Mesodermal cell (in vitro differentiated cells): ENCODE results near the gene FGFRL1. TPM values are rescaled to one million over a fixed set of nuclear protein-coding genes. Genes with fewer than 3 reads are reported as not detected.

Source experiments
- H3K27ac ChIP-seq: 2 replicates; pipeline ENCODE4 v1.7.0; 2013; ENCODE audit warnings: mild to moderate bottlenecking, low read depth, low read length, moderate library complexity; ENCODE audit not compliant: severe bottlenecking
- H3K36me3 ChIP-seq: 2 replicates; pipeline ENCODE4 v1.7.1; 2013; ENCODE audit warnings: mild to moderate bottlenecking, low read length, moderate library complexity; ENCODE audit not compliant: control insufficient read depth, insufficient read depth
- H3K4me1 ChIP-seq: one replicate; pipeline ENCODE4 v1.7.1; 2013; ENCODE audit warnings: mild to moderate bottlenecking, low read length; ENCODE audit not compliant: insufficient read depth, control insufficient read depth, poor library complexity, severe bottlenecking
- H3K4me3 ChIP-seq: 2 replicates; pipeline ENCODE4 v1.7.0; 2013; ENCODE audit warnings: low read length, control low read depth, mild to moderate bottlenecking; ENCODE audit not compliant: insufficient read depth, poor library complexity, severe bottlenecking; ENCODE audit errors: extremely low read depth
- H3K9me3 ChIP-seq: 2 replicates; pipeline ENCODE4 v1.7.1; 2013; ENCODE audit warnings: mild to moderate bottlenecking, low read length, moderate library complexity; ENCODE audit not compliant: control insufficient read depth
- WGBS, 2 experiments: methylation state at CpG; one replicate each; pipeline ENCODE4 v1.1.5; 2013; ENCODE audit warnings: missing lambda C conversion rate in 2 of 2; ENCODE audit not compliant: insufficient coverage in 2 of 2; 5-methylcytosine and 5-hydroxymethylcytosine counted together
- polyA plus RNA-seq, 2 experiments: library from polyadenylated mRNA; stranded (reverse); fragments of 50-300 nt; gene quantifications; one replicate each; pipeline ENCODE4 v1.2.3, GENCODE V29; 2013

The FGFRL1 gene, protein sequence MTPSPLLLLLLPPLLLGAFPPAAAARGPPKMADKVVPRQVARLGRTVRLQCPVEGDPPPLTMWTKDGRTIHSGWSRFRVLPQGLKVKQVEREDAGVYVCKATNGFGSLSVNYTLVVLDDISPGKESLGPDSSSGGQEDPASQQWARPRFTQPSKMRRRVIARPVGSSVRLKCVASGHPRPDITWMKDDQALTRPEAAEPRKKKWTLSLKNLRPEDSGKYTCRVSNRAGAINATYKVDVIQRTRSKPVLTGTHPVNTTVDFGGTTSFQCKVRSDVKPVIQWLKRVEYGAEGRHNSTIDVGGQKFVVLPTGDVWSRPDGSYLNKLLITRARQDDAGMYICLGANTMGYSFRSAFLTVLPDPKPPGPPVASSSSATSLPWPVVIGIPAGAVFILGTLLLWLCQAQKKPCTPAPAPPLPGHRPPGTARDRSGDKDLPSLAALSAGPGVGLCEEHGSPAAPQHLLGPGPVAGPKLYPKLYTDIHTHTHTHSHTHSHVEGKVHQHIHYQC
- 33.4 TPM for polyA plus RNA-seq (2013, experiment 1 of 2)
- 29.9 TPM for polyA plus RNA-seq (2013, experiment 2 of 2)

DNA sequence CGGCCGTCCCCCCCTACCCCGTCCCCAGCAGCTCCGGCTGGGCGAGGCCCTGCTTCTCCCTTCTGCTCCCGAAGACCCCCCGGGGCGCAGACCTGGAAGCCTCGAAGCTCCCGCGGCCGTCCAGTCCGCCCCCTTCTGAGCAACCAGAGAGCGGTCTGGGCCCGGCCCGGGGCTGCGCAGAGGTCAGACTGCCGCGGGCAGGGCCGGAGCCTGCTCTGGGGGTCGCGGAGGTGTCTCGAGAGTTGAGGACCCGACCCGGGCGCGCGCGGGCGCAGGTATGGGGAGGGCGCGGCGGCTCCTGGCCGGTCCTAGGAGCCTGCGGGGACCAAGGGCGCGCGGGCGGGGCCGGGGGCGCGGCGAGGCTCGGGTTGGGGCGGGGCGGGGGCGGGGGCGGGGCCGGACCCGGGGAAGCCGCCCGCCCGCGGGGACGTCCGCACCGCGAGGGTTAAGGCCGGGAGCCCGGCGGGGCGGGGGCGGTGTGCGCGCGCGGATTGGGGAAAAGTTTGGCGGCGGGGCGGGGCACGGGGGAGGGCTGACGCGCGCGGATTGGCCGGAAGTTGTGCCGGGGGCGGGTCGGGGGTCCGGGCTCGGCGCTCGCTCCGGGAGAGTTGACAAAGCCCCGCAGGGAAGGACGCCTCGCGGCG lies at the start of gene FGFRL1:
TSS of gene FGFRL1 (plus strand) at position 605 of the 644 bp plus-strand sequence. CDS start 860 bp downstream, outside the sequence.
- Histone ChIP-seq H3K9me3 (no peaks in the 10 kb centered on the region), H3K36me3 (peaks cover 5% of the 10 kb centered on the region), H3K27ac (no peak within 1 kb of the TSS), H3K4me3 (peak within 1 kb of the TSS; percentile 47), H3K4me1 (no peaks in the 10 kb centered on the region)
- 1% methylated on average over 31 to 34 of the region's 89 CpGs for WGBS, 2 experiments

- no peaks in the 10 kb centered on the region for H3K4me1 ChIP-seq
- WGBS, 2 experiments, result 88 to 94% methylated on average over 35 to 51 of the region's 54 CpGs
- no peaks in the 10 kb centered on the region for H3K9me3 ChIP-seq
- peaks cover 18% of the 10 kb centered on the region for H3K36me3 ChIP-seq
- no peak overlapping the region for H3K4me3 ChIP-seq
- H3K27ac ChIP-seq, result no peak overlapping the region
Observed at GRCh38 chr4:962231-963208, 48.9 kb upstream of the FGFRL1 start.

DNA sequence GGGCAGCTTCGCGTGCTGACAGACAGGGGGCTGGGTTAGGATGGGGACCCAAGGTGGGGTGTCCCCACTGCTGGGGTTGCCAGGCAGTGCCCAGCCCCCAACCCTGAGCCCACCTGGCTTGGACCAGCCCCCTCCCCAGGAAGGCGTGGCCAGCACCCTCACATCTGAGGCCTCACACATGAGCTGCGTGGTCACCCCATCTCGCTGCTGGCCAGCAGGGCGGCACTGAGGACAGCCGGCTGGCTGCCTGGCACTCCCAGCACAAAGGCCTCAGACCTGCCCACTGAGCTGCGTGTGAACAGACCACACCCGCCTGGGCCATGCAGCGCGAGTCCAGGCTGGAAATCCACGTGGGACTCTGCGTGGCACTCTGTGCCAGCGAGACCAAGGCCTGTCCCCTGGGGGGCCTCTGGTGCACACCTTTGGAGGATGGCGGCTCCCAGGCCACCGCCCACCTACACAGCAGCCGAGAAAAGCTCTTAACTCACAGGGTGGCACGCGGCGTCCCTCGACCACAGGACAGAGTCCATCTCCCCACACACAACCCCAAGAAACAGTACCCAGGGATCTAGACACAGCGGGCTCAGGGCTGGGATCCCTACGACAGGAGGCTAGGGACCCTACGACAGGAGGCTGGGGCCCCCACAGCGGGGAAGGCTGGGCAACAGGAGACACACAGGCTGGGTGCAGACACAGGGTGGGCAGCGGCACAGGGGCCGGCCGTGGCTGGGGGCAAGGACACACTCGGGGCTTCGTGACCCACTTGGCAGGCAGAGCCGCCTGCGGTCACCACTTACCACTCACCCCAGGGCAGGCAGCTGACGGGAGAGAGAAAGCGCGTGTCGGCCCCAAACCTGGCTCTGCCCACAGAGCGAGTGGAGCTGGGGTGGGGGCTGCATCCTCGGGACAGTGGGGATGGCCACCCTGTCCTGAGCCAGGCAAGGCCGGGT lies 47.9 kb upstream of the FGFRL1 start:
- H3K36me3 ChIP-seq, result peaks cover 16% of the 10 kb centered on the region
- no peak overlapping the region for H3K4me3 ChIP-seq
- H3K4me1 ChIP-seq, result no peaks in the 10 kb centered on the region
- H3K27ac ChIP-seq, result no peak overlapping the region
- H3K9me3 ChIP-seq, result no peaks in the 10 kb centered on the region
- WGBS, 2 experiments, result 94% methylated on average over 33 to 36 of the region's 39 CpGs

- 95 to 97% methylated on average over 18 to 21 of the region's 23 CpGs for whole genome bisulfite sequencing, 2 experiments
- H3K9me3 ChIP-seq, result no peaks in the 10 kb centered on the region
Observed at GRCh38 chr4:964346-965025, 46.9 kb upstream of the FGFRL1 start.

GRCh38 chr4:965048-965765 lies 46.2 kb upstream of the FGFRL1 start:
- no peak overlapping the region for H3K4me3 ChIP-seq
- whole genome bisulfite sequencing, 2 experiments, result 91 to 95% methylated on average over 19 to 23 of the region's 26 CpGs
- peaks cover 15% of the 10 kb centered on the region for H3K36me3 ChIP-seq
- H3K27ac ChIP-seq, result no peak overlapping the region
- no peaks in the 10 kb centered on the region for H3K4me1 ChIP-seq
- no peaks in the 10 kb centered on the region for H3K9me3 ChIP-seq

More at GRCh38 chr4:964346-965025, 46.9 kb upstream of the FGFRL1 start:
- H3K36me3 ChIP-seq, result peaks cover 15% of the 10 kb centered on the region
- H3K27ac ChIP-seq, result no peak overlapping the region
- no peak overlapping the region for H3K4me3 ChIP-seq
- no peaks in the 10 kb centered on the region for H3K4me1 ChIP-seq

DNA sequence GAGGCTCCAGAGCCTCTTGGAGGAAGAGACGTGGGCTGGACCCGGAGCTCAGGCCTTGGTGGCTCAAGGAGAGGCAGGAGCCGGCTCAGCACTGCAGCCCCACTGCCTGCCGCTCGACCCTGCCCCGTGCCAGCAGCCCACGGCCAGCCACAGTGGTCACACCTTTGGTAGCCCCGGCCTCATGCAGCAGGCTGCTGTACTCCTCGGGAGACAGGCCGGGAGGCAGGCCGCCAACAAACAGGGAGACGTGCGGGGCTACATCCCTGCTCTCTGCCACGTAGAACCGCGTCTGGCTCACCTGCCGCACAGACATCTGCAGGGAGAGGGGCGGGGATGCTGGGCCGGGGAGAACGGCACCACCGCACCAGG lies 45.7 kb upstream of the FGFRL1 start:
- peaks cover 15% of the 10 kb centered on the region for H3K36me3 ChIP-seq
- no peaks in the 10 kb centered on the region for H3K9me3 ChIP-seq
- H3K4me1 ChIP-seq, result no peaks in the 10 kb centered on the region
- WGBS, 2 experiments, result 92 to 93% methylated on average over 21 of the region's 21 CpGs
- H3K27ac ChIP-seq, result no peak overlapping the region
- no peak overlapping the region for H3K4me3 ChIP-seq

GRCh38 chr4:966266-967112 lies 44.9 kb upstream of the FGFRL1 start:
- Histone ChIP-seq H3K27ac (no peak overlapping the region), H3K9me3 (no peaks in the 10 kb centered on the region), H3K4me3 (no peak overlapping the region), H3K36me3 (peaks cover 15% of the 10 kb centered on the region), H3K4me1 (no peaks in the 10 kb centered on the region)
- WGBS, 2 experiments, result 91% methylated on average over 46 of the region's 48 CpGs
